Naive thymus-derived CD4-positive, alpha-beta T cell (primary cell): ENCODE results near the gene TMEM235. TPM values are rescaled to one million over a fixed set of nuclear protein-coding genes. Genes with fewer than 3 reads are reported as not detected.

Experiments used
- ATAC-seq: fragments of 150-1000 bp; cut with Tn5 transposase; 2 replicates; pipeline ENCODE4 v1.10.0; 2021; ENCODE audit warnings: mild to moderate bottlenecking, moderate library complexity
- CTCF ChIA-PET: fragments of 350-600 bp; sonication (Branson Sonifier 250); formaldehyde crosslinking; loops from one replicate; lab custom pipeline; 2021; ENCODE audit warnings: antibody characterized with exemption; lab: Charles Lee
- POLR2A ChIA-PET: fragments of 350-600 bp; sonication (Branson Sonifier 250); formaldehyde crosslinking; loops from one replicate; lab custom pipeline; 2021; ENCODE audit warnings: antibody characterized with exemption, inconsistent platforms; lab: Charles Lee
- DNase-seq, 9 donors: peaks; one replicate each; pipeline versions ENCODE4 v3.0.0 to v3.0.0-alpha.2; 2020 to 2022; ENCODE audit warnings: mixed read lengths in 1 of 9
- H3K27ac ChIP-seq: one replicate; pipeline ENCODE4 v1.7.0; 2013; ENCODE audit warnings: mild to moderate bottlenecking, low read depth, low read length, moderate library complexity
- H3K27me3 ChIP-seq, 2 donors: one replicate each; pipeline ENCODE4 v1.7.0; 2013; ENCODE audit warnings: low read length in 2 of 2, mild to moderate bottlenecking in 2 of 2, moderate library complexity in 2 of 2; ENCODE audit not compliant: control insufficient read depth in 2 of 2, insufficient read depth in 2 of 2
- H3K36me3 ChIP-seq, 3 experiments: 1 replicate in 2 of 3; 2 replicates in 1 of 3; pipeline ENCODE4 v1.7.0; 2013; ENCODE audit warnings: low read length in 3 of 3, mild to moderate bottlenecking in 3 of 3, moderate library complexity in 1 of 3; ENCODE audit not compliant: insufficient read depth in 3 of 3, control insufficient read depth in 2 of 3
- H3K4me1 ChIP-seq, 2 donors: one replicate each; pipeline ENCODE4 v1.7.0; 2013; ENCODE audit warnings: low read length in 2 of 2, mild to moderate bottlenecking in 2 of 2, moderate library complexity in 1 of 2; ENCODE audit not compliant: control insufficient read depth in 2 of 2, insufficient read depth in 2 of 2
- H3K4me3 ChIP-seq: 2 replicates; pipeline ENCODE4 v1.7.0; 2013; ENCODE audit warnings: mild to moderate bottlenecking, low read length
- H3K9me3 ChIP-seq, 3 experiments: 1 replicate in 2 of 3; 2 replicates in 1 of 3; pipeline ENCODE4 v1.7.0; 2013; ENCODE audit warnings: low read length in 3 of 3; ENCODE audit not compliant: control insufficient read depth in 2 of 3
- H3K27ac Mint-ChIP-seq, 9 donors: one replicate each; pipeline ENCODE4 v1.8.0; 2020 to 2022; ENCODE audit warnings: mixed read lengths in 9 of 9, mild to moderate bottlenecking in 8 of 9, moderate library complexity in 5 of 9, inconsistent platforms in 2 of 9
- H3K27me3 Mint-ChIP-seq, 5 donors: one replicate each; pipeline ENCODE4 v1.8.0; 2021 to 2022; ENCODE audit warnings: mixed read lengths in 5 of 5, mild to moderate bottlenecking in 1 of 5
- H3K36me3 Mint-ChIP-seq, 5 donors: one replicate each; pipeline ENCODE4 v1.8.0; 2020 to 2022; ENCODE audit warnings: mixed read lengths in 5 of 5, mild to moderate bottlenecking in 3 of 5, inconsistent platforms in 1 of 5
- H3K4me1 Mint-ChIP-seq, 7 donors: one replicate each; pipeline ENCODE4 v1.8.0; 2020 to 2022; ENCODE audit warnings: mixed read lengths in 7 of 7, mild to moderate bottlenecking in 3 of 7, inconsistent platforms in 1 of 7
- H3K4me3 Mint-ChIP-seq, 10 donors: one replicate each; pipeline ENCODE4 v1.8.0; 2020 to 2022; ENCODE audit warnings: mild to moderate bottlenecking in 10 of 10, mixed read lengths in 10 of 10, moderate library complexity in 6 of 10, inconsistent platforms in 2 of 10
- H3K9me3 Mint-ChIP-seq, 11 donors: one replicate each; pipeline ENCODE4 v1.8.0; 2020 to 2022; ENCODE audit warnings: mixed read lengths in 11 of 11, mild to moderate bottlenecking in 4 of 11, inconsistent platforms in 1 of 11, moderate library complexity in 1 of 11
- intact Hi-C, 2 donors: fragments of 100-400 bp; cut with micrococcal nuclease; formaldehyde crosslinking; loops; one replicate each; pipeline ENCODE4 v1.15.1; 2023
- polyA plus RNA-seq, 2 donors: library from polyadenylated mRNA; unstranded; fragments of 300-500 nt; fragmentation: Illumina TruSeq; gene quantifications; one replicate each; pipeline ENCODE4 v1.2.3, GENCODE V29; 2021
- total RNA-seq, 6 experiments: library from RNA in 5 of 6; stranded (reverse) in 5 of 6; gene quantifications; 1 replicate in 5 of 6; 2 replicates in 1 of 6; pipeline ENCODE4 v1.2.3 and lab custom pipeline; 2021 to 2026

Gene TMEM235
- total and polyA plus RNA-seq, 7 experiments from 2014 or later: not detected

DNA sequence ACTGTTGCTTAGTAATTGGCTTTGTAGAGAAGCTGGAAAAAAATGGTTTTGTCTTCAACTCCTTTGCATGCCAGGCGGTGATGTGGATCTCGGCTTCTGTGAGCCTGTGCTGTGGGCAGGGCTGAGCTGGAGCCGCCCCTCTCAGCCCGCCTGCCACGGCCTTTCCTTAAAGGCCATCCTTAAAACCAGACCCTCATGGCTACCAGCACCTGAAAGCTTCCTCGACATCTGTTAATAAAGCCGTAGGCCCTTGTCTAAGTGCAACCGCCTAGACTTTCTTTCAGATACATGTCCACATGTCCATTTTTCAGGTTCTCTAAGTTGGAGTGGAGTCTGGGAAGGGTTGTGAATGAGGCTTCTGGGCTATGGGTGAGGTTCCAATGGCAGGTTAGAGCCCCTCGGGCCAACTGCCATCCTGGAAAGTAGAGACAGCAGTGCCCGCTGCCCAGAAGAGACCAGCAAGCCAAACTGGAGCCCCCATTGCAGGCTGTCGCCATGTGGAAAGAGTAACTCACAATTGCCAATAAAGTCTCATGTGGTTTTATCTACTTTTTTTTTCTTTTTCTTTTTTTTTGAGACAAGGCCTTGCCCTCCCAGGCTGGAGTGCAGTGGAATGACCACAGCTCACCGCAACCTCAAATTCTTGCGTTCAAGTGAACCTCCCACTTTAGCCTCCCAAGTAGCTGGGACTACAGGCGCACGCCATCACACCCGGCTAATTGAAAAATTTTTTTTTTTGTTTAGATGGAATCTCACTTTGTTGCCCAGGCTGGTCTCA, 6.2 kb upstream of the TMEM235 start:
- H3K4me3 Mint-ChIP-seq: no peak overlapping the region
- Histone ChIP-seq H3K4me3 (no peak overlapping the region), H3K4me1 (peaks cover 0 to 10% of the 10 kb centered on the region in 2 donors), H3K27ac (no peak overlapping the region), H3K36me3 (no peaks in the 10 kb centered on the region), H3K27me3 (no peaks in the 10 kb centered on the region), H3K9me3 (no peaks in the 10 kb centered on the region)
- no peaks in the 10 kb centered on the region for H3K9me3 Mint-ChIP-seq
- peaks cover 0 to 3% (median 0%) of the 10 kb centered on the region in 5 donors for H3K36me3 Mint-ChIP-seq
- no peak for ATAC-seq
- H3K27me3 Mint-ChIP-seq: peaks cover 0 to 18% (median 5%) of the 10 kb centered on the region in 5 donors
- intact Hi-C loops: no loop called here
- H3K27ac Mint-ChIP-seq: peak overlapping the region in 1 of 9 donors; percentile 19
- ChIA-PET POLR2A (interaction anchor here (0.7 to 1.2 kb wide), 4 partner anchors 38 to 460 kb away, joined by 3 to 4 read pairs (median 3); no protein-coding TSS in a partner anchor), CTCF (no interaction called here)
- no peak for DNase-seq
- H3K4me1 Mint-ChIP-seq: peaks cover 1 to 22% (median 13%) of the 10 kb centered on the region in 7 donors

DNA sequence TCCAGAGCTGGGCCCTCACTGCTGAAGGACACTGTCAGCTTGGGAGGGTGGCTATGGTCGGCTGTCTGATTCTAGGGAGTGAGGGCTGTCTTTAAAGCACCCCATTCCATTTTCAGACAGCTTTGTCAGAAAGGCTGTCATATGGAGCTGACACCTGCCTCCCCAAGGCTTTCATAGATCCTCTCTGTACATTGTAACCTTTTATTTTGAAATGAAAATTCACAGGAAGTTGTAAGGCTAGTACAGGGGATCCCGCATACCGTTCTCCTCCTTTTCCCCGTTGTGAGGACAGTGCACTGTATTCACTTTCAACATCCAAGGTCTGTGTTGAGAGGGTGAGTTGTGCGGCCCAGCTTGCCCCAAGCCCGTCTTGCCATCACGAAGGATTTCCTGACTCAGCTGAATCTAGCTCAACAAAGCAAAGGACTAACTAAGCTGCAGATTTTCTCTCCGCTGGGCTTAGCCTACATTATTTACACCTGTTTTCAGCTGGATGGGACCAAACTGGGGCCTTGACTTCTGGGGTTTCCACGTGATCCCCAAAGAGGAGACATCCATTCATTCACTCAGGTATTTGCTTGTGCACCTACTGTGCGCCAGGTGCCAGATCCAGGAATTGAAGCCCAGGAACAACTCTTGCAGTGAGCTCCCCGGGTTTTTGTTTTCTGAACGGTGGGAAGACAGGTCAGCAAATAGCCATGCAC, 5.2 kb upstream of the TMEM235 start:
- CTCF ChIA-PET: interaction anchor here (0.6 kb wide), 1 partner anchor 1950 kb away, joined by 3 read pairs; no protein-coding TSS in a partner anchor
- peaks cover 5 to 27% (median 14%) of the 10 kb centered on the region in 5 donors for H3K27me3 Mint-ChIP-seq
- H3K9me3 Mint-ChIP-seq: no peaks in the 10 kb centered on the region
- H3K4me1 Mint-ChIP-seq: peaks cover 1 to 22% (median 13%) of the 10 kb centered on the region in 7 donors
- POLR2A ChIA-PET: interaction anchor here (0.7 to 0.8 kb wide), 2 partner anchors 177 to 461 kb away, joined by 3 read pairs; no protein-coding TSS in a partner anchor
- no peaks in the 10 kb centered on the region for H3K9me3 ChIP-seq
- intact Hi-C loops: no loop called here
- DNase-seq (no peak), ATAC-seq (no peak)
- H3K4me1 ChIP-seq: peaks cover 0 to 10% of the 10 kb centered on the region in 2 donors
- no peak overlapping the region for H3K27ac Mint-ChIP-seq
- H3K27ac ChIP-seq: no peak overlapping the region
- H3K4me3 Mint-ChIP-seq: peak overlapping the region in 3 of 10 donors; percentile 21 to 45 (median 24)
- peaks cover 0 to 4% (median 0%) of the 10 kb centered on the region in 5 donors for H3K36me3 Mint-ChIP-seq
- H3K36me3 ChIP-seq: no peaks in the 10 kb centered on the region
- H3K27me3 ChIP-seq: peaks cover 4 to 8% of the 10 kb centered on the region in 2 donors
- H3K4me3 ChIP-seq: no peak overlapping the region

DNA sequence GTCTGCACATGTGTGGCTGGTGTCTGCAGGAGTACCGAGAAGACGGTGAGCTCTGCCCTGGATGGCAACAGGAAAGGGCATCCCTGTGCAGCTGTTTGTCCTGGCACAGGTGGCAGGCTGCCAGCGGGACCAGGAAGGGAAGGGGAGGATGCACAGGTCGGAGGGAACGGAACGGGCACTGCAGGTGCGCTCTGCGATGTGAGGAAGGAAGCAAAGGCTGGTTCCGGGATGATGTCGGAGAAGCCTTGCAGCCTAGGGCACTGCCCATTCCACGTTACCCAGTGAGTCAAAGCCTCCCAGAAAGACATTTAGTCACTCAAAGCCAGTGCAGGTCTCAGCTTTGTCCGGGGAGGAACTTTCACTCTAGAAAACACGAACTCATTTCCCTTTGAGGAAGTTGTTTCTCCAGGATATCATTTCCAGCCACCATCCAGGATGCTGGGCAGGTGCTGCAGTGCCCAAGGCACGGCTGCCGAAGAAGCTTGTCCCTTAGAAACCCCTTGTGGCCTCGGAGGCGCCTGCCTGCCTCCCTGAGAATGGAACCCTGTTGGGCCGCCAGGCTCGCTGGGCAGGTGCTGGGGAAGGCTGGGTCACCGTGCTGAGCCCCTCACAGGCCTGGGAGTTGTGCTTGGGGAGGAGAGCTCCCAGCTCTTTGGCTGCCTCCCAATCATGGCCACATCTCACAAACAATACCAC, 4.5 kb upstream of the TMEM235 start:
- H3K4me3 ChIP-seq: no peak overlapping the region
- no peak for DNase-seq
- H3K4me1 ChIP-seq: peaks cover 0 to 10% of the 10 kb centered on the region in 2 donors
- ChIA-PET POLR2A (no interaction called here), CTCF (no interaction called here)
- no peaks in the 10 kb centered on the region for H3K9me3 ChIP-seq
- Mint-ChIP-seq H3K9me3 (no peaks in the 10 kb centered on the region), H3K27me3 (peaks cover 5 to 31% (median 16%) of the 10 kb centered on the region in 5 donors), H3K4me3 (peak overlapping the region in 3 of 10 donors; percentile 21 to 45 (median 24)), H3K27ac (no peak overlapping the region), H3K4me1 (peaks cover 1 to 22% (median 13%) of the 10 kb centered on the region in 7 donors), H3K36me3 (peaks cover 0 to 4% (median 0%) of the 10 kb centered on the region in 5 donors)
- H3K27me3 ChIP-seq: peaks cover 4 to 9% of the 10 kb centered on the region in 2 donors
- H3K27ac ChIP-seq: no peak overlapping the region
- intact Hi-C loops: no loop called here
- no peaks in the 10 kb centered on the region for H3K36me3 ChIP-seq
- peak; percentile 74 for ATAC-seq

DNA sequence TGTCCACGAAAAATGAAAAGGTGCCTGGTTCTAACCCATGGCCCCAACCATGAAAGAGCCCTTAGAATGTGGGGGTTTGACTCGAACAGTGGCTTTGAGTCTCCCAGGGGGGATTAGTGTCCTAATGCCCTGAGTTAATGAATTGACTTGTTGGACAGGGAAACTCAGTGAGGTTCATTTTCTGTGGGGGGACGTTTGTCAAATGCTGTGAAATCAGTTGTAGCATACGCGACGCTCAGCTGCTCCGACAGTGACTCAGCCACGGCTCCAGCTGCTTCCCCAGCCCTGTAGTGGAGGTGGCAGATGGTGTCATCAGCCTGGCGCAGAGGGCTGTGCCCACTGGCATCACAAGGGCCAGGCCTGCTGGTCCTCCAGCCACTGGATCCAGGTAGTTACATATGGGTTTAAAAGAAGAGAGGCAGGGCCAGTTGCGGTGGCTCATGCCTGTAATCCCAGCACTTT, 3.9 kb upstream of the TMEM235 start:
- H3K36me3 ChIP-seq: no peaks in the 10 kb centered on the region
- peaks cover 6 to 37% (median 20%) of the 10 kb centered on the region in 5 donors for H3K27me3 Mint-ChIP-seq
- H3K27me3 ChIP-seq: peaks cover 4 to 13% of the 10 kb centered on the region in 2 donors
- H3K9me3 ChIP-seq: no peaks in the 10 kb centered on the region
- peak; percentile 64 for ATAC-seq
- no peak overlapping the region for H3K27ac Mint-ChIP-seq
- no peak overlapping the region for H3K4me3 ChIP-seq
- H3K9me3 Mint-ChIP-seq: no peaks in the 10 kb centered on the region
- peaks cover 4 to 26% (median 16%) of the 10 kb centered on the region in 7 donors for H3K4me1 Mint-ChIP-seq
- intact Hi-C loops: no loop called here
- CTCF ChIA-PET: no interaction called here
- H3K4me1 ChIP-seq: peaks cover 0 to 15% of the 10 kb centered on the region in 2 donors
- DNase-seq: no peak
- H3K36me3 Mint-ChIP-seq: peaks cover 0 to 4% (median 0%) of the 10 kb centered on the region in 5 donors
- POLR2A ChIA-PET: no interaction called here
- no peak overlapping the region for H3K27ac ChIP-seq
- H3K4me3 Mint-ChIP-seq: no peak overlapping the region

DNA sequence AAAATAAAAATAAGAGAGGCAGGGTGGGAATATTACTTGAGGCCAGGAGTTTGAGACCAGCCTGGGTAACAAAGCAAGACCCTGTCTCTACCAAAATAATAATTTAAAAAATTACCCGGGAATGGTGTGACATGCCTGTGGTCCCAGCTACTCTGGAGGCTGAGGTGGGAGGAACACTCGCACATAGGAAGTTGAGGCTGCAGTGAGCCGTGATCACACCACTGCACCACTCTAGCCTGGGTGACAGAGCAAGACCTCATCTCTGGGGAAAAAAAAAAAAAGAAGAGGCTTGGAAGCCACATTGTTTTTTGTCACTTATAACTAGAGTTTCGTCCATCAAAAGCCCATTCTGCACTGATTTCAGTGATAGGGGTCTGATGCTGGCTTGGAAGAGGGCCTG, 3.3 kb upstream of the TMEM235 start:
- ATAC-seq: no peak
- peaks cover 4 to 17% of the 10 kb centered on the region in 2 donors for H3K27me3 ChIP-seq
- CTCF ChIA-PET: no interaction called here
- POLR2A ChIA-PET: no interaction called here
- no peaks in the 10 kb centered on the region for H3K36me3 ChIP-seq
- no peak overlapping the region for H3K4me3 ChIP-seq
- Mint-ChIP-seq H3K4me1 (peaks cover 4 to 24% (median 14%) of the 10 kb centered on the region in 7 donors), H3K36me3 (peaks cover 0 to 4% (median 0%) of the 10 kb centered on the region in 5 donors), H3K4me3 (no peak overlapping the region), H3K27me3 (peaks cover 11 to 44% (median 25%) of the 10 kb centered on the region in 5 donors), H3K27ac (no peak overlapping the region), H3K9me3 (no peaks in the 10 kb centered on the region)
- DNase-seq: no peak
- no peaks in the 10 kb centered on the region for H3K9me3 ChIP-seq
- H3K4me1 ChIP-seq: peaks cover 0 to 12% of the 10 kb centered on the region in 2 donors
- no peak overlapping the region for H3K27ac ChIP-seq
- intact Hi-C loops: no loop called here
